PFSK-1 (cell line): ENCODE measurements around the gene SCN4B.

ENCODE experiments used
- FOXP2 ChIP-seq: optimal IDR thresholded peaks from 2 replicates; pipeline ENCODE3; 2011; ENCODE audit warnings: borderline replicate concordance, control low read depth, inconsistent platforms; ENCODE audit not compliant: insufficient read depth; ENCODE audit errors: extremely low read length, extremely low read depth
- POLR2AphosphoS5 ChIP-seq: IDR thresholded peaks from 2 replicates; pipeline ENCODE4 v1.6.1; 2012; ENCODE audit warnings: low read depth, mild to moderate bottlenecking, control low read depth, low read length, moderate library complexity
- REST ChIP-seq, 2 experiments: IDR thresholded peaks; 2 replicates each; pipeline versions ENCODE4 v1.6.1 to v1.8.0; 2011 to 2012; ENCODE audit warnings: low read depth in 2 of 2, low read length in 2 of 2, control low read depth in 1 of 2, inconsistent platforms in 1 of 2, mild to moderate bottlenecking in 1 of 2, moderate library complexity in 1 of 2; ENCODE audit not compliant: insufficient read depth in 1 of 2
- SIN3A ChIP-seq: IDR thresholded peaks from 2 replicates; pipeline ENCODE4 v1.6.1; 2012; ENCODE audit warnings: mild to moderate bottlenecking, low read length, moderate library complexity, borderline replicate concordance; ENCODE audit not compliant: insufficient read depth
- TAF1 ChIP-seq: IDR thresholded peaks from 2 replicates; pipeline ENCODE4 v1.6.1; 2012; ENCODE audit warnings: low read length, control low read depth, borderline replicate concordance; ENCODE audit not compliant: insufficient read depth

Gene SCN4B

GRCh38 chr11:118164885-118165284, 12.3 kb upstream of the SCN4B start:
- no peak for TF ChIP-seq REST (IDR thresholded peaks at IDR 0.05; ENCODE audit: insufficient read depth in 1 of 2, low read depth in 2 of 2, low read length in 2 of 2)
- no peak for TF ChIP-seq TAF1
- TF ChIP-seq FOXP2, result no peak
- TF ChIP-seq SIN3A, result no peak
- TF ChIP-seq POLR2AphosphoS5, result no peak

GRCh38 chr11:118163494-118163893, 10.9 kb upstream of the SCN4B start:
- no peak for TF ChIP-seq POLR2AphosphoS5
- no peak for TF ChIP-seq SIN3A
- no peak for TF ChIP-seq TAF1
- TF ChIP-seq FOXP2, result no peak
- TF ChIP-seq REST (IDR thresholded peaks at IDR 0.05; ENCODE audit: insufficient read depth in 1 of 2, low read depth in 2 of 2, low read length in 2 of 2), result no peak

GRCh38 chr11:118162846-118163245, 10.2 kb upstream of the SCN4B start:
- TF ChIP-seq TAF1, result no peak
- no peak for TF ChIP-seq SIN3A
- TF ChIP-seq POLR2AphosphoS5, result no peak
- TF ChIP-seq FOXP2, result no peak
- TF ChIP-seq REST (IDR thresholded peaks at IDR 0.05; ENCODE audit: insufficient read depth in 1 of 2, low read depth in 2 of 2, low read length in 2 of 2), result no peak

GRCh38 chr11:118161786-118162185, 9.2 kb upstream of the SCN4B start:
- TF ChIP-seq TAF1 (no peak), FOXP2 (no peak), POLR2AphosphoS5 (no peak), SIN3A (no peak), REST (IDR thresholded peaks at IDR 0.05; ENCODE audit: insufficient read depth in 1 of 2, low read depth in 2 of 2, low read length in 2 of 2) (no peak)
